Dermis blood vessel endothelial cell (primary cell): Measurements from ENCODE around the gene STARD5. TPM values are rescaled to one million over a fixed set of nuclear protein-coding genes. Genes with fewer than 3 reads are reported as not detected.

Source experiments
- DNase-seq: peaks from one replicate; pipeline ENCODE4 v3.0.0; 2010
- total RNA-seq: library from RNA; depleted of rRNA; stranded (reverse); fragments of >200 nt; gene quantifications from 2 replicates; pipeline ENCODE4 v1.2.3, GENCODE V29; 2014

The STARD5 gene
- total RNA-seq, 1 donor from 2014 or later: 2.6 TPM

DNA sequence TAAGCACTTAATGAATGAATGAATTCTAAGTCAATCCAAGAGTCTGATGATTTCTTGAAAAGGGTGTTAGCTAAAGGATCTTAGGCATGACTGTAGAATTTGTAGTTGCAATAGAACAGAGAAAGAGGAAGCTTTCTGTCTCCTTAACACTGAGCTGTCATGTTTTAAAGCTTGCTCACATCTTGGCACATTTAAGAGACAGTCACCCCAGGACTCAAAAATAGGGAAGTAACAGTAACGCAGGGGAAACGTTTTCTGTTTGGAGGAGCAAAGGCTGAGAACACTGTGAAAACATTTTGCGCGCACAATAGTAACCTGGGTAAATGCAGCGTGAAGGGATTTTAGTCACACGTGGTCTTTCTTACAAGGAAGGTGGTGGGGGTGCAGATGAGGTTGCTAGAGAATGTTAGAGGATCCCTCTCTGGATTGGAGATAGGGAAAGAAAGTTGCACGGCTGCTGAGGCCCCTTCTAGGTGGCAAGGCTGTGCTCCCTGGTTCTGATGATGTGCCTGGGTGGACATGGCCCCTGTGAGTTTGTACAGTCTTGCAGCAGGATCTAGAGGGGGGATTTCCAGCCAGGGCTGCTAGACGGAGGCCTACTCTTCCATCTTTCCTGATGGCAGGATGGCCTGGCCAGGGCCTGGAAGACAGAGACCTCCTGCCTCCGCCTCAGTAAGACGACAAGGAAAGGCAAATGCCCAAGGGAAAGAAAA is 12.0 kb downstream of the STARD5 start:
- DNase-seq: no peak

GRCh38 chr15:81310480-81310879 is 13.5 kb downstream of the STARD5 start:
- DNase-seq: no peak

DNA sequence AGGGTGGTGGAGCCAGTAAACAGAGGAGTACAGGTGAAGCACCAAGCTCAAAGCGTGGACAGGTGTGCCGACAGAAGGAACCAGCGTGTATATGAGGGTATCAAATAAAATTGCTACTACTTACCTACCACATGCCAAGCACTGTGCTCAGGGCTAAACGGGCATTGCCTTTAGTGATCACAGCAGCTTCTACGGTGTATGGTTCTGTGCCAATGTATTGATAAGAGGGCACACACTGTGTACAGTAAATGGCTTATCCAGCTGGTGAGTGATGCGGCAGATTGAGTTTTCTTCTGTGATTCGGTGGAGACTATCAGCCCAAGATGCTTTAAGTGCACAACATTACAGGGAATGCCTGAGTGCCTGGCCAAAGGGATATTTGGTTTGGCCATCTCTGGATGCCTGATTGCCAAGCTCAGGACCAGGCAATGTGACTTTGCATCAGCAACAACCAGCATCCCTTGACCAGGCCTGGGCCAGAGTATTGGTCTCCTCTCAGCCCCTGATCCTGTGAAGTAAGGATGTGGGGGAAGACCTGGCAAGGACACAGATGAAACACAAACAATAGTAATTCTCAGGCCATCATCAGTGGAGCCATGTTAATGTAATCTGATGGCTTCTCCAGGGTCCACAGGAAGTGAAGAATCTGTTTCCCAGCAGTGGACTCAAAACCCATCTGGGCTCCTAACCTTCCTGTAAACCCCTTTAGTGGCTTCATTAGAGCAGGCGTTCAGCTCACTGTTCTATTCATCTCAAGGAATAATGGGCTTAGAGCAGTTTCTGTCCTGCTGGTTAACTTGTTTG is 14.1 kb downstream of the STARD5 start:
- no peak for DNase-seq

DNA sequence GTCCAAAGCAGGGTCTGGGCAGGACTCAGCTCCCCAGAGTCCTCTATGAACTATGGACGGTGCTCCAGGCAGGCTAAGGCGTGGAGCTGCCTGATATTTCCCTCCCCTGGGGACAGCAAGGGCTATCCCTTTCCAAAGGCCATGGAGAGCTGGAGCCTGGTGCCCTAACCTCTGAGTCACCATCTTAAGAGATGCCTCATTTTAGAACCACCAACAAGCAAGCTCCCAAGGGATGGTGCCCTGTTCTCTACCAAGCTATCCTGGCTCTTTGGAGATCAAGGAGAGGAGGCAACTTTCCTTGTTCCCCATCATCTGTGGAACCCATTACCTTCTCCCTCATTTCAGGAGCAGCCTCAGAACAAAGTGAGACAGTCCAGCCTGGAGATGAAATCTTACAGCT is 15.7 kb downstream of the STARD5 start:
- DNase-seq: no peak

- peak; percentile 13 for DNase-seq
Measured at GRCh38 chr15:81304226-81304625, 19.7 kb downstream of the STARD5 start.

DNA sequence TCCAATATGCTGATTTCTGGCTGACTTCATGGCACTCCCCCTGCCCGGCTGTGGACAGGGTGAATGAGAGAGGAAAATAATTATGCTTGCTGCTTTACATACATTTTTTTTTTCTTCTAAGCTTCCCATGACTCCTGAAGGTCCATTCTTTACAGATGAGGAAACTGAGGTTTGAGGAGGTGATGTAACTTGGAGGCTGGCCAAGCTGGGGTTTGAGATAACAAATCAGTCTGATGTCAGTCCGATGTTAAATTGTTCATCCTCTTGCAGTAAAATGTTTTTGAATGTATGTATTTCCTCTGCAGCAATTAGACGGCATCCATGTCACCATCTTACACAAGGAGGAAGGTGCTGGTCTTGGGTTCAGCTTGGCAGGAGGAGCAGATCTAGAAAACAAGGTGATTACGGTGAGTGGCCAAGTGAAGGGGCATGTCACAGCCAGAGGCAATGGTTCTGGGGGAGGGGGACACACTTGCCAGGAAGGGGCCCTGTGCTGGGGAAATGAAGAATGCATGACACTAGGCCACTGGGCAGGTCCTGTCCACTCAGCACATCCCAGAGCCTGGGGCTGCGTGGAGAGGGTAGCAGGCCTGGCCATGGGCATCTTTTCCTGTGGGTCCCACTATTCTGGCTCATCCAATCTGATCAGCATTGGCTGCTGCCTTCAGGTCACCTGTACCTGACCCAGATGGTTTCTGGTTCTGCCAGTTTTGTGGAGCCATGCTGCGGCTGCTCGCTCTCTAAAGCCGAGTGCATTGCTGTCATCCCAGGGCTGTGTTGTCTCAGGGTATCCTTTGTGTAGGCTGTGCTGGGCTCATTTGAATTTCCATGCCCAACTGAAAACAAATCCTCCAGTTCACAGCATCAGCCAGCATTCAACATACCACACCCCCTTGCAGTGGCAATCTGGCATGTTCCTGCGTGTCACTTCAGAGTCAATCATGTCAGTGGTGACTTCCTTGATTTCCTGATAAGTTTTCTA is 20.4 kb downstream of the STARD5 start:
- DNase-seq: no peak

GRCh38 chr15:81302701-81303109 is 21.2 kb downstream of the STARD5 start:
- DNase-seq: no peak

DNA sequence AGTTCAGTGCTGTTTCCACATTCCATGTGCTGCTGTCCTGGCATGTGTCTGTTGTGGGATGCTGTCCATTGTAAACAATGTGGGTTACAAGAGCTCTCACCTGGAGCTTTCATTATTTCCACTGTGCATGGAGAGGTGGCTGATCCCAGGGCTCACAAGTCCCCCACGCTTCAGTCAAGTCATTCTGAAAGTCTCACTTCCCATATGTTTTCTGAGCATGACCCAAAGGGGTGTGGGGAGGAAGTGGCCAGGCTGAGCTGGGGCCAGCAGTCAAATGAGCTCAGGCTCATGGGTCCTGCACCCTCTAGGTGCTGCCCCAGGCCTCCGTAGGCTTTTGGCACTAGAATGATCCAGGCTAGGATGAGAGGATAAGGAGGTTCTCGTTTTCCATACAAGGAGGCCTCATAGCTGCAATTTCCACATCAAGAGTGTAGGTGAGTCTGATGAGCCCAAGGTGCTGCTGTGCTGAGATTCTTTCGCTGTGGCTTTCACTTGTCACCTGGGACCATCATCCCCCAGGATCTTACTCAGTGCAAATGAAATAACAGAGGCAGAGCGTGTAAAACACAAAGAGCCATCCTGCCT is 22.0 kb downstream of the STARD5 start:
- no peak for DNase-seq

GRCh38 chr15:81301385-81301784 is 22.6 kb downstream of the STARD5 start:
- no peak for DNase-seq

GRCh38 chr15:81299630-81300273 is 24.2 kb downstream of the STARD5 start:
- no peak for DNase-seq

GRCh38 chr15:81299156-81299555 is 24.8 kb downstream of the STARD5 start:
- no peak for DNase-seq

DNA sequence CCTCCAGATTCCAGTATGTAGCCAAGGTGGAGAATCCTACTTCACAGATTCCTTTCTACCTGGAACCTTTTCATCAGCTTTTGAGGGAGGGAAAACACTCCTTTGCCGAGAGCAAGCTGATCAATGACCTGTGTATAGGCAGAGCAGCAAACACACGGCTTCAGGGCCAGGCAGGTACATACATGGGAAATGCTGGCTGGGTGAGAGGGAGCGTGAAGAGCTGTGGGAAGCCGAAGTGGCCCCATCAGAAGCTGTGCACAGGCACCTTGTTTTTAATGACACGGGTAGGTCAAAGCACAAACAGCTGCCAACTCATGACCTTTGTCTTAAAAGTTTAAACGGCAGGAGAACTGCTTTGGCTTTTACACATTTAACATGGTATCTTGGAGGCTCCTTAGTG is 25.3 kb downstream of the STARD5 start:
- DNase-seq: no peak

DNA sequence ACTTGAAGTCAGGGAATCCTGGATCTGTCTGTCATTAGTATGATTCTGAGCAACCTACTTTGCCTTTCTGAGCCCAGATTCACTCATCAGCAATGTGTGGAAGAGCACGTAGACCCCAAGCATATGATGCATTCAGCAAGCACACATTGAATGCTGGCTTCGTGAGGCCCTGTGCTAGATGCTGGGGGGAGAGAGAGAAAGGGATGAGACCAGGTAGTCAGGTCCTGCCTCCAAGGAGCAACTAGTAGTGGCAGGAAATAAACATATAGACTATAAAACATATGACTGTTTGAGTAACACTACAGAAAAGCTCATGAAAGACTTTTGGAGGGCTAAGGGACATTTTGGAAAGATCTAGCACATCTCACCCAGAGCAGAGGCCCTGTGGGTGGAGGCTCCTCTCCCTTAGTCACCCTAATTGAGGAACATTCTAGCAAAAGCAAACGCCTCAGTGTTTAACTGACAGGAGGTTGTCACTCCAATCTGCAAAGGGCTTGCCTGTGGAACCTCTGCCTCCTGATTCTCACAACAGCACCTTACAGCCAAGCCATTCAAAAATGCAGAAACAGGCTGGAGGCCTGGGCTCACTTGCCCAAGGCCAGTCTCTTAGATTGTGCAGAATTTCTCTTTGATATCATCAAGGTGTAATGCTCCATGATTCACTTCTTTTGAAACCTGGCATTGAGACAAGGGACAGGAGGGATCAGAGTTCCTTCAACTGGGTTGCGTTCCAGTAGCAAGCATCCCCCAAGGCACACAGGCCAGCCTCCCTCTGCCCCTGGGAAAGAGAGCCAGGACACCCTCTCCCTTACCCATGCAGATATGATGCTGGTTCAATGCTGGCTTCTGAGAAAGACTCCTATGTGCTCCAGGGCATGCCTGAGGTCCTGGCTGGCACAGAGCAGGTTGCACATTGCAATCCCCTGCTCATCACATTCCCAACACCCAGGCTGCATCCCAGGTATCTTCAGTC is 26.1 kb downstream of the STARD5 start:
- no peak for DNase-seq

DNA sequence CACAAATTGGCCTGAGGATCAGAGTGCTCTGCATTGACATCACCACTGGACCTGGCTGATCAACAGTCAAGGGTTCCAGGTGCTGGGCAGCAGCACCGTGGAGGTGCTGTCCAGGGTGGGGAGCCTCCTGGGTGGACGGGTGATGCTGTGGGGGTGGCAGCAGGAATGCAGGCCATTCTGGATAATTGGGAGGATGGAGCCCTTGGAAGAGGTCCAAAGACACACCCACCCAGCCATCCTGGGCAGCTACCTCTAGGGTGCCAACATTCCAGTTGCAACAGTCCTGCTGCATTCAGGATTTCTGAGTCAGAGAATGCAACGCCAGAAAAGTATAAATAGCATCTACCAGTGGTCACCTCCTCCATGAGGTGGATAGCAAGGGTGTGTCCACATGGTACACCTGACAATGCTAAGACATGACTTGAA is 26.8 kb downstream of the STARD5 start:
- peak; percentile 5 for DNase-seq

GRCh38 chr15:81296673-81297072 is 27.3 kb downstream of the STARD5 start:
- DNase-seq: peak; percentile 48

GRCh38 chr15:81296186-81296585 is 27.8 kb downstream of the STARD5 start:
- no peak for DNase-seq

- DNase-seq: no peak
Measured at GRCh38 chr15:81295486-81296121, 28.3 kb downstream of the STARD5 start.

- DNase-seq: no peak
Measured at GRCh38 chr15:81294516-81294880, 29.4 kb downstream of the STARD5 start.

GRCh38 chr15:81293728-81294515 is 30.0 kb downstream of the STARD5 start:
- no peak for DNase-seq
